Osteoblast (primary cell): ENCODE results near the gene LRP10. TPM values are rescaled to one million over a fixed set of nuclear protein-coding genes. Genes with fewer than 3 reads are reported as not detected.

Experiments
- DNase-seq: peaks from one replicate; pipeline ENCODE4 v3.0.0; 2011; ENCODE audit warnings: low spot score, mixed read lengths; ENCODE audit not compliant: insufficient read length; ENCODE audit errors: missing footprints
- H2AFZ ChIP-seq: 2 replicates; pipeline ENCODE4 v1.6.0; 2011; ENCODE audit warnings: mild to moderate bottlenecking, low read length
- H3K27ac ChIP-seq: 2 replicates; pipeline ENCODE4 v1.5.1; 2011; ENCODE audit warnings: mild to moderate bottlenecking, low read depth, low read length, moderate library complexity
- H3K27me3 ChIP-seq: 2 replicates; pipeline ENCODE4 v1.6.0; 2012; ENCODE audit warnings: mild to moderate bottlenecking, control low read depth, inconsistent platforms, low read length, moderate library complexity; ENCODE audit not compliant: insufficient read depth
- H3K36me3 ChIP-seq: 2 replicates; pipeline ENCODE4 v1.5.1; 2011; ENCODE audit warnings: mild to moderate bottlenecking, low read length, control low read depth, moderate library complexity; ENCODE audit not compliant: insufficient read depth
- H3K4me1 ChIP-seq: 2 replicates; pipeline ENCODE4 v1.5.1; 2011; ENCODE audit warnings: mild to moderate bottlenecking, low read length, control low read depth, moderate library complexity; ENCODE audit not compliant: insufficient read depth
- H3K4me2 ChIP-seq: 2 replicates; pipeline ENCODE4 v1.6.0; 2011; ENCODE audit warnings: mild to moderate bottlenecking, low read length; ENCODE audit not compliant: insufficient read depth
- H3K4me3 ChIP-seq: fragments of 200-600 bp; sonication (generic); 3 replicates; pipeline ENCODE4 v1.5.1; 2012; ENCODE audit warnings: mild to moderate bottlenecking, low read length, inconsistent platforms; ENCODE audit not compliant: insufficient read depth
- H3K79me2 ChIP-seq: 2 replicates; pipeline ENCODE4 v1.6.0; 2012; ENCODE audit warnings: mild to moderate bottlenecking, low read length, control low read depth, inconsistent platforms; ENCODE audit not compliant: insufficient read depth
- H3K9me3 ChIP-seq: 2 replicates; pipeline ENCODE4 v1.5.1; 2011; ENCODE audit warnings: low read depth, low read length, control low read depth
- H4K20me1 ChIP-seq: 2 replicates; pipeline ENCODE4 v1.6.0; 2012; ENCODE audit warnings: mild to moderate bottlenecking, low read length, control low read depth; ENCODE audit not compliant: insufficient read depth
- total RNA-seq: library from RNA; depleted of rRNA; stranded (reverse); fragments of >200 nt; gene quantifications from 2 replicates; pipeline ENCODE4 v1.2.3, GENCODE V29; 2012
- TF ChIP-seq, protein P1 (sequence below): IDR thresholded peaks from 2 replicates; pipeline ENCODE4 v1.5.1; 2011; ENCODE audit warnings: mild to moderate bottlenecking, low read depth, low read length, moderate library complexity; ENCODE audit errors: extremely low read depth

The LRP10 gene
- total RNA-seq, 1 donor, result 147 TPM

DNA sequence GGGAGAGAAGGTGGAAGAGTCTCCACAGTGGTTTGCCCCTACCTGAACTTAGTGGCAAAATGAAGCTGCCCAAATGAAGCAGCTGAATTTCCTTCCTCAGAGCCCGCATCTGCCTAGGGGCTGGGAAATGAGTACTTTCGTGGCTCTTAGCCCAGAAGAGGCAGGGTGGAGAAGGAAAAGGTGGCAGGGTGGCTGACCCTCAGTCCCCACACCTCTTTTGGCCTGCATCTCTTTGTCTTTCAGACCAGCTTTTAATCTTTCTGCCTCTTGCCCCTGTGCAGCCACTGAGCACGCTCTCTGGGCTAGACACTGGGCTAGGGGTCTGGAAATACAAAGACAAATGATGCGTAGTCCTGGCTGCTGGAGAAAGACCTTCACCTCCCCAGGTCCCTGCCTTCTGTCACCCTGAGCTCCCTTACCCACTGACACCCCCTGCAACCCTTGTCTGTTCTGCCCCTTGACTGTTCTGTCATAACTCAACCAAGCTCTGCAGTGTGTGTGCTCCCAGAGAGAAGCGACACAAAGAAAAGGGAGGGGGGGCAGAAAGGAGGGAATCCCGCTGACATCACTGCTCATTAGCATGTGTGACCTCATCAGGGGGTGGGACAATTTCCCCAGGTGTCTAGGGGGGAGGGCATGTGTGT lies 11.1 kb downstream of the LRP10 start:
- H3K4me3 ChIP-seq, result no peak overlapping the region
- peaks cover 15% of the 10 kb centered on the region for H3K36me3 ChIP-seq
- DNase-seq, result peak; percentile 93
- TF ChIP-seq, protein P1, sequence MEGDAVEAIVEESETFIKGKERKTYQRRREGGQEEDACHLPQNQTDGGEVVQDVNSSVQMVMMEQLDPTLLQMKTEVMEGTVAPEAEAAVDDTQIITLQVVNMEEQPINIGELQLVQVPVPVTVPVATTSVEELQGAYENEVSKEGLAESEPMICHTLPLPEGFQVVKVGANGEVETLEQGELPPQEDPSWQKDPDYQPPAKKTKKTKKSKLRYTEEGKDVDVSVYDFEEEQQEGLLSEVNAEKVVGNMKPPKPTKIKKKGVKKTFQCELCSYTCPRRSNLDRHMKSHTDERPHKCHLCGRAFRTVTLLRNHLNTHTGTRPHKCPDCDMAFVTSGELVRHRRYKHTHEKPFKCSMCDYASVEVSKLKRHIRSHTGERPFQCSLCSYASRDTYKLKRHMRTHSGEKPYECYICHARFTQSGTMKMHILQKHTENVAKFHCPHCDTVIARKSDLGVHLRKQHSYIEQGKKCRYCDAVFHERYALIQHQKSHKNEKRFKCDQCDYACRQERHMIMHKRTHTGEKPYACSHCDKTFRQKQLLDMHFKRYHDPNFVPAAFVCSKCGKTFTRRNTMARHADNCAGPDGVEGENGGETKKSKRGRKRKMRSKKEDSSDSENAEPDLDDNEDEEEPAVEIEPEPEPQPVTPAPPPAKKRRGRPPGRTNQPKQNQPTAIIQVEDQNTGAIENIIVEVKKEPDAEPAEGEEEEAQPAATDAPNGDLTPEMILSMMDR, result no peak
- no peaks in the 10 kb centered on the region for H3K9me3 ChIP-seq
- H3K4me1 ChIP-seq, result peaks cover 6% of the 10 kb centered on the region
- H4K20me1 ChIP-seq, result no peaks in the 10 kb centered on the region
- no peak overlapping the region for H2AFZ ChIP-seq
- peaks cover under 1% of the 10 kb centered on the region for H3K79me2 ChIP-seq
- H3K4me2 ChIP-seq, result peak overlapping the region; percentile 19
- no peak overlapping the region for H3K27ac ChIP-seq
- H3K27me3 ChIP-seq, result no peaks in the 10 kb centered on the region

DNA sequence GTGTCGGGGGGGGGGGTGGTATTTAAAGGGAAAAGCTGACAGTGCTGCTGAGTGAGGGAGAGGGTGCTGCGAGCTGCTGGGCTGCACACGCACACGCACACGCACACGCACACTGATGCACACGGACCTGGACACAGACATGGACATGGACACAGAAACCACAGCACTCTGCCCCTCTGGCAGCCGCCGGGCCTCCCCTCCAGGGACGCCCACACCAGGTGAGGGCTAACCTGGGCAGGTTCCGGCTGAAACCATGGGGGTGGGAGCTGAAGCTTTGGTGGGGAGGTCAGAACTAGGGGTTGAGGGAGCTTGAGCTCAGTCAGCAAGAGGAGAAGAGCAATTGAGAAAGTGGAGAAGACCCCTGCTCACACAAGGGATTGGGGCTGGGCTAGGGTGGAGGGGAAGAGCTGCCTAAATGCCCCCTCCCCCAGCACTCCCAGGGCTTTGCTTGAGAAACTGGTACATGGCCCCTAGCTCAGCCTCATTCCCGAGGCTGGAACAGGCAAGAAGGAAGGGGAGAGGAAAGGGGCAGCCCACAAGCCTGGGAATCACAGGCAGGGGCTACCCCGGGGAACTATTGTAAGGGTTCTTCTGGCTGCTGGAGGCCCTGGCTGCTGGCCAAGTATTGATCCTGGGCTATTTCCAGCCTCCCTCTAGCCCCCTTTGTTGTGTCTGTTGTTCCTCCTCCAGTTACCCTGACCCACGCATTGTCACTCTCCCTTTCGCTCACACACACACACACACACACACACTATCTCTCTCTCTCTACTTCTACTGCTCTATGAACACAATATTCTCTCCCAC lies 11.8 kb downstream of the LRP10 start, which contains the start of gene REM2:
REM2 (plus strand) TSS at position 50 of the 804 bp plus-strand sequence; CDS start at position 116, 66 bp downstream.
- H3K4me1 ChIP-seq, result peaks cover 8% of the 10 kb centered on the region
- peaks cover 8% of the 10 kb centered on the region for H3K36me3 ChIP-seq
- no peaks in the 10 kb centered on the region for H3K9me3 ChIP-seq
- DNase-seq, result peak; percentile 81
- no peaks in the 10 kb centered on the region for H3K27me3 ChIP-seq
- peak within 1 kb of the TSS; percentile 19 for H3K4me2 ChIP-seq
- TF ChIP-seq, protein P1, result no peak
- peaks cover 4% of the 10 kb centered on the region for H3K79me2 ChIP-seq
- H4K20me1 ChIP-seq, result no peaks in the 10 kb centered on the region
- H3K27ac ChIP-seq, result no peak within 1 kb of the TSS
- no peak within 1 kb of the TSS for H3K4me3 ChIP-seq
- no peak within 1 kb of the TSS for H2AFZ ChIP-seq

DNA sequence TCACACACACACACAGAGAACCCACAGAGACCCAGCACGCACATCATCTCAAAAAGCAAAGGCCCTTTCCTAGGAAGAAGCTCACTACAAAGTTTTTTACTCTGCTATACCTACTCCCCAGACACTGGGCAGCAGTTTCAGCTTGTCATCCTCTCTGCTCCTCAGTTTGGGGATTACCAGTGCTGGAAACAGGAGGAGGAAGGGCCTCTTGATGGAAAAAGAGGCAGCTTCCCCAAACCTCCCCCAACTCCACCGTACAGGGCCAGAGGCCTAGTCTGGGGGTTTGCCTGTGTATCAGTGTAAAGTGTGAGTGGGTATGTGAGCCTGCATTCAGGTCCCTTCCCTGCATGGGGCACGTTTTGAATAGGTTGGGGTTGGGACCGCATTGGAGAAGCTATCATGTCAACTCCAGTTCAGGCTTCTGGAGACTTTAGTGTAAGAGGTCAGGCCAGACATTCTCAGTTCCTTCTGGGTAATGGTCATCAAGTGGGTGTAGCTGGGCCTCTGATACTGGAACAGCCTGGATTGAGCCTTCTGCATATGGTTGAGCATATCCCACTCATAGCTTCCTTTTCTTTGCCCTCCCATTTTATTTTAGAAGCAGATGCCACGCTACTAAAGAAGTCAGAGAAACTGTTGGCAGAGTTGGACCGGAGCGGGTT lies 12.7 kb downstream of the LRP10 start:
- no peak overlapping the region for H3K27ac ChIP-seq
- no peak overlapping the region for H3K4me3 ChIP-seq
- H3K4me1 ChIP-seq, result peaks cover 8% of the 10 kb centered on the region
- H3K4me2 ChIP-seq, result no peak overlapping the region
- H3K36me3 ChIP-seq, result no peaks in the 10 kb centered on the region
- H3K27me3 ChIP-seq, result no peaks in the 10 kb centered on the region
- no peaks in the 10 kb centered on the region for H3K9me3 ChIP-seq
- peak; percentile 68 for DNase-seq
- H2AFZ ChIP-seq, result no peak overlapping the region
- H3K79me2 ChIP-seq, result peaks cover 4% of the 10 kb centered on the region
- TF ChIP-seq, protein P1, result no peak
- no peaks in the 10 kb centered on the region for H4K20me1 ChIP-seq
